ENCODE data around the gene PRKG1. TPM values are rescaled to one million over a fixed set of nuclear protein-coding genes. Genes with fewer than 3 reads are reported as not detected.
"Not testable (repeated sequence)": the region's sequence is repeated elsewhere in the genome, so short reads cannot be mapped to it uniquely, and the experiment has no call there.

Gene PRKG1
- polyA plus RNA-seq, 3 donors, result 12.9 to 15.4 (median 13.7) TPM

DNA sequence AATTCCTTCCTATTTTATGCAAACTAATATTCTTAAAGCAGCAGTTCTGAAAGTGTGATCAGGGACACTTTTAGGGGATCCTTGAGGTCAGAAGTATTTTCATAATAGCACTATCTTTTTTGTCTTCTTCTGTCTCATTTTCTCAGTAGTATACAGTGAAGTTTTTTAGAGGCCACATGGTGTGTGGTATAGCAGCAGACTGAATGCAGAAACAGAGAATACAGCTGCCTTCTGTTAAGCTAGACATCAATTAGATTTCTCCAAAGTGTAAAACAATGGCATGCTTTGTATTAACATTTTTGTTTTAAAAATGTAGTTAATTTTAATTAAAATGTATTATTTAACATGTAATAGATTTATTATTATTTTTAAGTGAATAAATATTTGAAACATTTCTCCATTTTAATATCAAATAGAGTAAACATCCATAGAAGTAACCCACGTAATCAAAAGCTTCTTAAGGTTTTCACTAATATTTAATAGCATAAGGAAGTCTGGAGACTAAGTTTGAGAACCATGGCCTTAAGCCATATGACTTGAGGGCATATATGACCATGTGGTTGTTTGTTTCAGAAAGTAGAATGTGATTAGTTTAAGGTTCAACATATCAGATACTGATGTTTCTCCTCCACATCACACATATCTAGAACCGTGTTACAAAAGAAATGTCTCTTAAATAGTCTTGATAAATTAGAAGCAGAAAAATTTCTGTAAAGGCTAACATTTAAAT, 94.0 kb downstream of the PRKG1 start:
- no peak for DNase-seq (ENCODE audit: low read depth in 3 of 3, low spot score in 2 of 3)

- DNase-seq (ENCODE audit: low read depth in 3 of 3, low spot score in 2 of 3), result no peak
Observed at GRCh38 chr10:51169111-51169510, 94.8 kb downstream of the PRKG1 start.

DNA sequence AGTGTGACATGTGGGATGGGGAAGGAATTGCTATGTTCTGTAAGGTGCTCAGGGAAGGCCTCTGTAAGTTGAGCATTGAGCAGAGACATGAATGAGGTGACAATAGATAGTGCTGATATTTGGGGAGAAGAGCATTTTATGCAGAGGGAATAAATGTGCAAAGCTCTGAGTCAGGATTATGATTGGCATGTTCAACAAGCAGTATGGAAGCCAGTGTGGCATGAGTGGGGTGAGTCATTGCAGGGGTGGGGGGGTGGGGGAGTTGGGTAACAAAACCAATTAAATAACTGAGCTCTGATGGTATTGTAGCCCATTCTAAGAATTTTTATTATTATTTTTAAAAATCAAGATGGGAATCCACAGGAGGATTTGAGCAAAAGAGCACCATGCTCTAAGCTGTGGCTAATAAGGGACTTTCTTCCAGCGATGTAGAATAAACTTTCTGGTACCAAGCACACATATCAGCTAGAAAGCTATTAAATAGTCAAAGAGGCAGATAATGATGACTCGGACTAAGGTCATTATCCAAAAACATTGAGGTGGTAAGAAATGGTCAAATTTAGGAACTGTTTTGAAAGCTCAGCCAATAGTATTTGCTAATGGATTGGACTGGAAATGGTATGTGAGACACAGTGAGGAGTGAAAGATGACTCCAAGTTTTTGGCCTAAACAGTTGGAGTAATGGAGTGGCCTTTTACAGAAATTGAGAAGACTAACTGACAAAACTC, 96.4 kb downstream of the PRKG1 start:
- DNase-seq (ENCODE audit: low read depth in 3 of 3, low spot score in 2 of 3), result no peak

DNA sequence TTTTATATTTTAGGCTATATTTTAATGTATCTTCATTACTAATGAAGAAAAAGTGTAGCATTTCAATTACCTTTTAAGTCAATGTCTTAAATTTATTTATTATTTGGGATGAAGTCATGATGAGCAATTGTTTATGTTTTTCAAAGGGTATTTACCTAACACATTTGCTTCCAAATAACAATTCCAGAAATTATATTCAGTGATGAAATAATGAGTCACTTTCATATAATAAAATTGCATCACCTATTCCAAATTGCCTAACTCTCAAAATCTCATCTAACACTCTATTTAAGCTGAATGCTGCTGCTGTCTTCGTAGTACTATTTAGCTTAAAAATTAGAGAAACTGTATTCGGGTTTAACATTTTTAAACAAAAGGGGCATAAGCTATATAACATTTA, 97.7 kb downstream of the PRKG1 start:
- DNase-seq (ENCODE audit: low read depth in 3 of 3, low spot score in 2 of 3), result no peak

DNA sequence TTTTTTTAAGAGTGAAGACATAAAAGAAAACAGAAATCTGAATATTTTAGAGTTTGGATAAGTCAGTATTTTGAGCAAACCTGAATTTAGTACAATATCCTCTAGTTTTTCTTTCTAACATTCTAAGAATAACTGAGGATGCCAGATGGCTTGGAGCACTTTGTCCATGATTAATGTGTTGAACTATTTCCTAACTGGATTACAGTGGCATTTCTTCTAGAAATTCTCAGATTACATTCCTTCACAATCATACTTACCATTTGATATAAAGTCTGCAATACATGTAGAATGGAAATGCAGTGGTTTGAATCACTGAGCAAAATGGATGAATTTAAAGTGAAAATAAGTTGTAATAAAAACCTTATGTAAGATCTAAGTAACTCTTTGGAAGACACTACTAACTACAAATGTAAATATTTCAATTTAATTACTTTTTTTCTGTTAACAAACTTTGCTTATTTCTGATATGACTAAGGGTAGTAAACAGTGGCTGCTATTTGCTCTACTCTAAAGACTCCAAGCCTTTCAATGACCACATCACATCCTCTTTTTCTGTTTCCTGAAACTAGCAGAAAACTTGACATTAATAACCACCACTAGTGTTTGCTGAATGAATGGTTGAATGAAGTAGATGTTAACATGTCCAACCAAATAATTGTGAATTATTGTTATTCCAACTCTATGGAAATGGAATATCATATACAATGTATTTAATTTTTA, 102.8 kb downstream of the PRKG1 start:
- no peak for DNase-seq (ENCODE audit: low read depth in 3 of 3, low spot score in 2 of 3)

- no peak for DNase-seq (ENCODE audit: low read depth in 3 of 3, low spot score in 2 of 3)
Observed at GRCh38 chr10:51178634-51179033, 104.3 kb downstream of the PRKG1 start.

GRCh38 chr10:51180141-51180540, 105.9 kb downstream of the PRKG1 start:
- DNase-seq (ENCODE audit: low read depth in 3 of 3, low spot score in 2 of 3), result no peak

GRCh38 chr10:51183783-51184182, 109.5 kb downstream of the PRKG1 start:
- no peak for DNase-seq (ENCODE audit: low read depth in 3 of 3, low spot score in 2 of 3)

DNA sequence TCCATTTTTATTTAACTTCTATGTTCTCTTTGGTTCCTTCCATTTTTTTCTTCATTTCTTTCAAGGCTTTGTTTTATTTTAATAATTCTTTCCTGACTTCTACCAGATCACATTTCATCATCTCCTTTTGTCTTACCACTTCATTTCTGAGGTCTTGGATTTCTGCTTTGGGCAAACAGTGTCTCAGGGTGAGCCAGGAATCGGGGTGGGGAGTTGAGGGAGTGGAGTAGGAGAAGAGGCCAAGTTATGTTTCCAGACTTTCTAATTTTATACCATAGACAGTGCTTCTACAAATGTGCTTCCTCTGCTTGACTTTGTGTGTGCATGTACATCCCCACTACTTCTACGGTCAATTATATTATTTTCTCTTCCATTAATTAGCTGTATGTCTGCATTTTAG, 112.1 kb downstream of the PRKG1 start:
- DNase-seq (ENCODE audit: low read depth in 3 of 3, low spot score in 2 of 3), result no peak

DNA sequence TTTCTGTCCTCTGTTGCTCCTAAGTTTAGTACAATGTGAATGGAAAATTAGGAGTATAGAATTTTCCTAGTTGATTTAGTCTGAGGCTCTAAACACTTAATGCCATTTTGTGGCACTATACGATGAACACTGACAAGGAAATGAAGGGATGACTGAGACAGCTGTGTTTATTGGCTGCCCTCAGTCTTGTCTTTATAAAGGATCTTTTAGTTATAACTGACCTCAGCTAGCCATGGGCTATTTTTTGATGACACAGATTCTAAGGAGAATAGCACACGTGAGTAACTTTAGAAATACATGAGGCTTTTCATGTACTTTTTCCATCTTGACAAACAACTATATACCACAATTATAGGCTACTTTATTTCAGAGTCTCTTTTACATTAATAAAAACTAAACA, 113.7 kb downstream of the PRKG1 start:
- DNase-seq (ENCODE audit: low read depth in 3 of 3, low spot score in 2 of 3), result no peak

GRCh38 chr10:51188866-51189265, 114.6 kb downstream of the PRKG1 start:
- no peak for DNase-seq (ENCODE audit: low read depth in 3 of 3, low spot score in 2 of 3)

DNA sequence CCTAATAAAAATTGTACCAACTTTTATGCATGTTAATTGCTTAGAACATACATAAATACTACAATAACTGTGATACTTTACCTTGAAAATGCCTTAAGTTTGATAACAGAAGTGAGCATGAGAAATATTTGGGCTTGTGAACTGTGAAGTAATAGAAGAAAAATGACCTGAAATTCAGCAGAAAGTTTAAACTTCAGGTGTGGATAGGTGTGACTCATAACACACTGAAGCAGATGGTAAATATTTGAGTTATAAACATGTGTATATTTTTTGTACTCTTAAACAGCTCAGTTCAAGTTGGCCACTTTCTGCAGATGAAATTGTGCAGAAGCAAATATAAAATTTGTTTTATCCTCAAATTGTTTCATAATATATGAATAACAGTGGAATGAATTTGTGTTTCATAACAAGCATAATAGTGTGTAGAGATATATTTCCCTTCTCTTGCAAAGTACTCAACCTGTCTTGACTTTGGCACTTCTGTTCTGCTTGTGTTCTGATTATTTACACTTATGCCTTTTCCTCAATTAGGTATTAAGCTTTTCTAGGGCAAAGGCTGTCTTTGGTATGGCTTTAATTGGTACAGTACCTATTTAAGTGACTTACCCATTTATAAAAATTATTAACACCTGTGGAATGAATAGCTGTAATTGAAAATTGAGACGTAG, 122.4 kb downstream of the PRKG1 start:
- no peak for DNase-seq (ENCODE audit: low read depth in 3 of 3, low spot score in 2 of 3)

GRCh38 chr10:51198170-51198569, 123.9 kb downstream of the PRKG1 start:
- no peak for DNase-seq (ENCODE audit: low read depth in 3 of 3, low spot score in 2 of 3)

GRCh38 chr10:51201947-51202346, 127.7 kb downstream of the PRKG1 start:
- DNase-seq (ENCODE audit: low read depth in 3 of 3, low spot score in 2 of 3), result no peak

DNA sequence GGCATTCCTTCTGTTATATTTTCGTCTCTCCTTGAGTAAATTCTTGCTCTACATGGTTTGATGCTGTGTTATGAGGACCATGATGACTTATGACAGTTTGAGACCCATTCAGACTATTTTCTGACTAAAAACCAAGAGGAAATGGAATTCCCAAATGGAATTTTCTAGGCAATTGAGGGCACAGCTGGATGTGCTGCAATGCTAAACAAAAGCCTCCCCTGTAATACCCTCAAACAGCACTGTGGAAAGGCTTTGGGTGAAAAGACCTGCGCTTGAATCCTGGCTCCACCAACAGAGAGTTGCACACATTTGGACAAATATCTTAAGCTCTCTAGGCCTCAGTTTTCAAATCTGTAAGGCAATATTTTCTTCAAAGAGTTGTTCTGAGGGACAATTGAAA, 129.1 kb downstream of the PRKG1 start:
- DNase-seq (ENCODE audit: low read depth in 3 of 3, low spot score in 2 of 3), result no peak

GRCh38 chr10:51204066-51204465, 129.8 kb downstream of the PRKG1 start:
- DNase-seq (ENCODE audit: low read depth in 3 of 3, low spot score in 2 of 3), result no peak

DNA sequence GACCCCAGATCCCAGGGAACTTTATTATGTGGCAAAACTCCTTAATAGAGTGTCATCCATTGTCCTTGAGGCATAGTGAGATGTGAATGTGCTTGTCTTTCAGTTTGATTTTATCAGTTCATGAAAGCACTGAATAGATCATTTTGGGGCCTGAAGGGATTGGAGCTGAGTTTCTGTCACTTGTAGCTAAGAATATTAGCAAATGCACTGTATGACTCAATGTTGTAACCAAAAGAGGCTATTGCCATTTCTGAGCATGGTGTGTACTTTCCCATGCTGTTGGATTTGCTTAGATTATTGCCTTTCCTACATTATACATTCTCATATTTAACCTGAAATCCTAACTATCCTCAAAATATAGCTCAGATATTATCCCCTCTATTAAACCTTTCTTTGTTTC, 130.4 kb downstream of the PRKG1 start:
- DNase-seq (ENCODE audit: low read depth in 3 of 3, low spot score in 2 of 3), result no peak

GRCh38 chr10:51206500-51206899, 132.2 kb downstream of the PRKG1 start:
- no peak for DNase-seq (ENCODE audit: low read depth in 3 of 3, low spot score in 2 of 3)

DNA sequence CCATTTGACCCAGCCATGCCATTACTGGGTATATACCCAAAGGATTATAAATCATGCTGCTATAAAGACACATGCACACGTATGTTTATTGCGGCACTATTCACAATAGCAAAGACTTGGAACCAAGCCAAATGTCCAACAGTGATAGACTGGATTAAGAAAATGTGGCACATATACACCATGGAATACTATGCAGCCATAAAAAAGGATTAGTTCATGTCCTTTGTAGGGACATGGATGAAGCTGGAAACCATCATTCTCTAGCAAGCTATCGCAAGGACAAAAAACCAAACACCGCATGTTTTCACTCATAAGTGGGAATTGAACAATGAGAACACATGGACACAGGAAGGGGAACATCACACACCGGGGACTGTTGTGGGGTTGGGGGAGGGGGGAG, 138.7 kb downstream of the PRKG1 start:
- DNase-seq (ENCODE audit: low read depth in 3 of 3, low spot score in 2 of 3), result not testable (repeated sequence)

GRCh38 chr10:51214207-51215196, 140.2 kb downstream of the PRKG1 start:
- DNase-seq (ENCODE audit: low read depth in 3 of 3, low spot score in 2 of 3), result no peak

All from right renal cortex interstitium (tissue), 3 donors.